HEK293T (cell line): ENCODE results near the gene NUP85.

Source experiments
- ARNT ChIP-seq: fragments of 450-650 bp; IDR thresholded peaks from 2 replicates; pipeline ENCODE4 v1.6.1; 2017; ENCODE audit warnings: mild to moderate bottlenecking
- BHLHE40 ChIP-seq: fragments of 450-650 bp; IDR thresholded peaks from 2 replicates; pipeline ENCODE4 v1.6.1; 2016; ENCODE audit warnings: mild to moderate bottlenecking, moderate library complexity, borderline replicate concordance
- CTBP1 ChIP-seq: fragments of 450-650 bp; IDR thresholded peaks from 2 replicates; pipeline ENCODE4 v1.6.1; 2016; ENCODE audit warnings: borderline replicate concordance
- FOXM1 ChIP-seq: fragments of 450-650 bp; IDR thresholded peaks from 2 replicates; pipeline ENCODE4 v1.6.1; 2017; ENCODE audit warnings: mild to moderate bottlenecking, borderline replicate concordance
- HDGF ChIP-seq: fragments of 450-650 bp; IDR thresholded peaks from 2 replicates; pipeline ENCODE4 v1.6.1; 2017; ENCODE audit warnings: antibody characterized with exemption, borderline replicate concordance
- SP1 ChIP-seq: fragments of 450-650 bp; IDR thresholded peaks from 2 replicates; pipeline ENCODE4 v1.6.1; 2017
- SUZ12 ChIP-seq: fragments of 450-650 bp; IDR thresholded peaks from 2 replicates; pipeline ENCODE4 v1.6.1; 2016; ENCODE audit warnings: mild to moderate bottlenecking
- TARDBP ChIP-seq: fragments of 450-650 bp; IDR thresholded peaks from 2 replicates; pipeline ENCODE4 v1.6.1; 2016
- ZNF384 ChIP-seq: fragments of 450-650 bp; IDR thresholded peaks from 2 replicates; pipeline ENCODE4 v1.6.1; 2016

GRCh38 chr17:75241143-75241430, 35.6 kb downstream of the NUP85 start:
- TF ChIP-seq CTBP1, result no peak
- TF ChIP-seq FOXM1, result no peak
- TF ChIP-seq SUZ12, result no peak
- TF ChIP-seq SP1, result no peak
- no peak for TF ChIP-seq ZNF384
- no peak for TF ChIP-seq HDGF
- no peak for TF ChIP-seq BHLHE40
- TF ChIP-seq ARNT, result no peak
- no peak for TF ChIP-seq TARDBP
